K562 (cell line): ENCODE results near the gene SFXN5. TPM values are rescaled to one million over a fixed set of nuclear protein-coding genes. Genes with fewer than 3 reads are reported as not detected.

Source experiments
- ATAC-seq: fragments of 200-7000 bp; cut with Tn5 transposase; 3 replicates; pipeline ENCODE4 v1.9.1; 2020; ENCODE audit warnings: moderate library complexity
- BruUV-seq: library from RNA; stranded (reverse); fragments of 400-500 nt; replicated peaks from 2 replicates; lab custom pipeline; 2021; lab: Mats Ljungman, UMichigan
- CTCF ChIA-PET: fragments of 300-600 bp; formaldehyde crosslinking; extraction: SDS; loops from one replicate; lab custom pipeline; 2021; ENCODE audit warnings: low intra/inter-chr PET ratio; lab: Yijun Ruan, JAX
- POLR2A ChIA-PET: fragments of 300-600, 350-650 bp; sonication (Branson Sonifier 250); formaldehyde crosslinking; extraction: SDS; loops from one replicate; lab custom pipeline; 2021; ENCODE audit warnings: antibody characterized with exemption, inconsistent platforms; lab: Yijun Ruan, JAX
- DNase-seq, 4 experiments: peaks; one replicate each; pipeline versions ENCODE4 v3.0.0 to v3.0.0-alpha.2; 2011 to 2018; ENCODE audit warnings: low spot score in 3 of 4, mixed read lengths in 3 of 4; ENCODE audit errors: extremely low read depth in 1 of 4
- FAIRE-seq: peaks from 2 replicates; lab custom pipeline; 2011; peaks lifted over from hg19 to GRCh38; lab: Jason Lieb, UNC
- H2AFZ ChIP-seq: 2 replicates; pipeline ENCODE4 v1.6.0; 2011; ENCODE audit warnings: low read depth, low read length, control low read depth, inconsistent platforms
- H3K27ac ChIP-seq: fragments of 200-600 bp; 3 replicates; pipeline ENCODE4 v1.8.0; 2011; ENCODE audit warnings: low read depth, mild to moderate bottlenecking, control low read depth, inconsistent platforms, low read length, moderate library complexity, mixed read lengths; ENCODE audit errors: extremely low read depth
- H3K27me3 ChIP-seq, 2 experiments: fragments of 300-600 bp in 1 of 2; 2 replicates in 1 of 2; 3 replicates in 1 of 2; pipeline versions ENCODE4 v1.6.0 to v1.8.0; 2011; ENCODE audit warnings: inconsistent platforms in 2 of 2, low read length in 2 of 2, mild to moderate bottlenecking in 1 of 2, mixed read lengths in 1 of 2, moderate library complexity in 1 of 2; ENCODE audit not compliant: control insufficient read depth in 2 of 2, insufficient read depth in 2 of 2
- H3K36me3 ChIP-seq: fragments of 300-600 bp; 3 replicates; pipeline ENCODE4 v1.8.0; 2011; ENCODE audit warnings: mild to moderate bottlenecking, low read length, inconsistent platforms; ENCODE audit not compliant: control insufficient read depth, insufficient read depth
- H3K4me1 ChIP-seq, 2 experiments: fragments of 200-600 bp in 1 of 2; replicated peaks in 1 of 2; 2 replicates in 1 of 2; 3 replicates in 1 of 2; pipeline versions ENCODE4 v1.5.1 to v1.8.0; 2011; ENCODE audit warnings: inconsistent platforms in 2 of 2, low read length in 2 of 2, mild to moderate bottlenecking in 1 of 2, mixed read lengths in 1 of 2, moderate library complexity in 1 of 2; ENCODE audit not compliant: control insufficient read depth in 2 of 2, insufficient read depth in 2 of 2
- H3K4me2 ChIP-seq: 2 replicates; pipeline ENCODE4 v1.6.1; 2011; ENCODE audit warnings: low read length, control low read depth, inconsistent platforms, mixed read lengths; ENCODE audit not compliant: insufficient read depth
- H3K4me3 ChIP-seq: fragments of 200-600 bp; sonication (generic), shearing (Covaris generic); 2 replicates; pipeline ENCODE4 v1.5.1; 2016; ENCODE audit warnings: control low read depth, inconsistent platforms
- H3K79me2 ChIP-seq: fragments of 200-600 bp; 3 replicates; pipeline ENCODE4 v1.8.0; 2011; ENCODE audit warnings: low read length, inconsistent platforms; ENCODE audit not compliant: control insufficient read depth, insufficient read depth
- H3K9ac ChIP-seq, 2 experiments: 2 replicates each; pipeline versions ENCODE4 v1.6.0 to v1.6.1; 2011; ENCODE audit warnings: low read depth in 2 of 2, low read length in 2 of 2, control low read depth in 1 of 2, inconsistent platforms in 1 of 2, mild to moderate bottlenecking in 1 of 2, mixed read lengths in 1 of 2; ENCODE audit not compliant: insufficient read depth in 1 of 2
- H3K9me1 ChIP-seq: one replicate; pipeline ENCODE4 v1.6.0; 2011; ENCODE audit warnings: inconsistent platforms, mild to moderate bottlenecking, low read length, moderate library complexity; ENCODE audit not compliant: control insufficient read depth, insufficient read depth
- H3K9me3 ChIP-seq: replicated peaks from 2 replicates; pipeline ENCODE4 v1.5.1; 2011; ENCODE audit warnings: low read depth, low read length, inconsistent platforms; ENCODE audit not compliant: control insufficient read depth, insufficient read depth
- H4K20me1 ChIP-seq: replicated peaks from 2 replicates; pipeline ENCODE4 v1.6.1; 2011; ENCODE audit warnings: low read length, inconsistent platforms, mixed read lengths; ENCODE audit not compliant: control insufficient read depth, insufficient read depth
- DNMT1 ChIP-seq: fragments of 450-650 bp; IDR thresholded peaks from 2 replicates; pipeline ENCODE4 v1.6.1; 2016; ENCODE audit warnings: antibody characterized with exemption, mild to moderate bottlenecking
- EP300 ChIP-seq: IDR thresholded peaks from 2 replicates; pipeline ENCODE4 v1.6.1; 2012; ENCODE audit warnings: low read length, improper control_type of control experiment
- FOXK2 ChIP-seq, 2 experiments: fragments of 450-650 bp; IDR thresholded peaks in 1 of 2; conservative IDR thresholded peaks in 1 of 2; 2 replicates each; pipeline ENCODE4 v1.6.1; 2016; ENCODE audit warnings: low read depth in 2 of 2, mild to moderate bottlenecking in 1 of 2
- NUFIP1 ChIP-seq: fragments of 450-650 bp; IDR thresholded peaks from 2 replicates; pipeline ENCODE4 v1.6.1; 2018; ENCODE audit not compliant: partially characterized antibody
- PHF21A ChIP-seq: fragments of 450-650 bp; IDR thresholded peaks from 2 replicates; pipeline ENCODE4 v1.6.1; 2017; ENCODE audit warnings: low read depth, borderline replicate concordance
- SPI1 ChIP-seq: IDR thresholded peaks from 2 replicates; pipeline ENCODE4 v1.6.1; 2011; ENCODE audit warnings: low read depth, low read length, control low read depth, borderline replicate concordance
- WGBS: fragments of 100-300 bp; shearing (Covaris generic); methylation state at CpG from one replicate; pipeline ENCODE4 v1.1.6; 2016; ENCODE audit warnings: low coverage, mixed read lengths; ENCODE audit not compliant: insufficient coverage; ENCODE audit errors: missing lambda C conversion rate; 5-methylcytosine and 5-hydroxymethylcytosine counted together
- in situ Hi-C: fragments of 300-500 bp; cut with MboI; formaldehyde crosslinking; loops from 4 replicates; pipeline ENCODE4 v1.15.0; 2018; ENCODE audit warnings: inconsistent platforms, mixed read lengths
- intact Hi-C: fragments of 100-400 bp; cut with micrococcal nuclease; formaldehyde crosslinking; loops from 2 replicates; pipeline ENCODE4 v1.14.2; 2022
- polyA plus RNA-seq, 8 experiments: library from polyadenylated mRNA; depleted of rRNA in 4 of 8; stranded (reverse) in 5 of 8; unstranded in 3 of 8; fragments of >200 nt; fragmentation: Nextera tagmentation in 2 of 8; fragmentation: Illumina TruSeq in 1 of 8; extraction: Ambion mirVana in 2 of 8; extraction: Trizol in 1 of 8; gene quantifications; 2 replicates each; pipeline versions ENCODE4 v1.2.1 to v1.2.3, GENCODE V29; 2011 to 2014; ENCODE audit warnings: inconsistent platforms in 1 of 8, missing spikeins in 1 of 8
- total RNA-seq, 7 experiments: library from RNA; depleted of rRNA in 6 of 7; stranded (reverse); fragments of >200 nt in 6 of 7; fragmentation: Illumina TruSeq in 2 of 7; extraction: Trizol in 2 of 7; gene quantifications; 2 replicates each; pipeline versions ENCODE4 v1.2.1 to v1.2.3, GENCODE V29; 2011 to 2021; ENCODE audit warnings: low replicate concordance in 1 of 7
- TF ChIP-seq, protein P1 (sequence below), 2 experiments: IDR thresholded peaks; 2 replicates each; pipeline ENCODE4 v1.6.1; 2011; ENCODE audit warnings: borderline replicate concordance in 1 of 2, control low read depth in 1 of 2, low read depth in 1 of 2, low read length in 1 of 2, mild to moderate bottlenecking in 1 of 2, mixed read lengths in 1 of 2, moderate library complexity in 1 of 2; ENCODE audit not compliant: insufficient read depth in 1 of 2, insufficient read length in 1 of 2, poor library complexity in 1 of 2, severe bottlenecking in 1 of 2; ENCODE audit errors: extremely low read depth in 1 of 2
- TF ChIP-seq, protein P2 (sequence below), 2 experiments: fragments of 150-350 bp in 1 of 2; IDR thresholded peaks; 2 replicates each; pipeline ENCODE4 v1.6.1; 2012 to 2016; ENCODE audit warnings: low read depth in 2 of 2, low read length in 2 of 2, mild to moderate bottlenecking in 1 of 2, moderate library complexity in 1 of 2

SFXN5 gene
- total and polyA plus RNA-seq, 9 of the 15 experiments (the other 6 are each of a cell fraction or from before 2014, with no cell fraction given), result 8.3 to 22.6 (median 16.0) TPM

- no TSS peak for BruUV-seq
- Histone ChIP-seq H3K79me2 (no peaks in the 10 kb centered on the region), H3K9me1 (peaks cover 3% of the 10 kb centered on the region), H3K36me3 (no peaks in the 10 kb centered on the region), H2AFZ (no peak overlapping the region), H3K4me1 (peaks cover 0 to 5% of the 10 kb centered on the region in 2 experiments; a peak in 1 of 5 replicates), H3K4me3 (no peak overlapping the region), H4K20me1 (0 out of 2 replicates have a peak, but pooled peaks cover 3% of the 10 kb centered on the region), H3K27ac (no peak overlapping the region), H3K9ac (peak overlapping the region in 1 of 2 experiments; percentile 38; a peak in 1 of 4 replicates), H3K27me3 (no peaks in the 10 kb centered on the region), H3K9me3 (no peaks in the 10 kb centered on the region), H3K4me2 (no peak overlapping the region)
- no peak for ATAC-seq
- DNase-seq, result no peak
- intact Hi-C loops (no loop called here), in situ Hi-C loops (no loop called here)
- FAIRE-seq, result no peak
- 73% methylated on average over 4 of the region's 4 CpGs for WGBS
- CTCF ChIA-PET, result no interaction called here
- POLR2A ChIA-PET, result interaction anchor here (0.6 to 0.9 kb wide), 4 partner anchors 16 to 255 kb away, joined by 3 to 4 read pairs (median 3); no protein-coding TSS in a partner anchor
- no peak for TF ChIP-seq PHF21A
- TF ChIP-seq, protein P1, sequence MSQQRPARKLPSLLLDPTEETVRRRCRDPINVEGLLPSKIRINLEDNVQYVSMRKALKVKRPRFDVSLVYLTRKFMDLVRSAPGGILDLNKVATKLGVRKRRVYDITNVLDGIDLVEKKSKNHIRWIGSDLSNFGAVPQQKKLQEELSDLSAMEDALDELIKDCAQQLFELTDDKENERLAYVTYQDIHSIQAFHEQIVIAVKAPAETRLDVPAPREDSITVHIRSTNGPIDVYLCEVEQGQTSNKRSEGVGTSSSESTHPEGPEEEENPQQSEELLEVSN (IDR thresholded peaks at IDR 0.05; ENCODE audit: borderline replicate concordance in 1 of 2, extremely low read depth in 1 of 2, insufficient read depth in 1 of 2, insufficient read length in 1 of 2, low read depth in 1 of 2, low read length in 1 of 2, poor library complexity in 1 of 2, severe bottlenecking in 1 of 2), result no peak
These were observed 72.8 kb downstream of the SFXN5 start for GRCh38 chr2:72998724-72999123.

DNA sequence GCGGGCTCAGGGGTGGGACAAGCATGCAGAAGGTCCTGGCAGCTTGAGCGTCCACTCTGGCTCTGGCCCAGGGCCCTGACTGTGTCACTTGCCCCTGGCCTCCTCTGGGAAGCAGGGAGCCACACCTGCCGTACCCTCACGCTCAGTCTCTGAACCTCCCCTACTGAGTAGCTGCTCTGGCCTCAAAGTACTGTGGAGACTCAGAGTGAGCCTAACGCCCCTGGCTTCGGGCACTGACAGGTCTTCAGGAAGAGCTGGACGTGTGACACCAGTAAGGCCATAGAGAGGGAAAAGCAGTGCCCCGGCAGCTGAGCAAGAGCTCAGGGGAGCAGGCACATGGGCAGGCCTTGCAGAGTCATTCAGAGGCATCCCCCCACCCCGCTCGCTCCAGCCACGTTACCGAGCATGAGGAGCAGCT lies 73.3 kb downstream of the SFXN5 start:
- intact Hi-C loops (no loop called here), in situ Hi-C loops (no loop called here)
- CTCF ChIA-PET, result no interaction called here
- H3K9ac ChIP-seq, result peak overlapping the region in 1 of 2 experiments; percentile 38; a peak in 1 of 4 replicates
- no peak overlapping the region for H3K4me2 ChIP-seq
- ATAC-seq (no peak), FAIRE-seq (no peak), DNase-seq (no peak)
- no peak overlapping the region for H3K4me3 ChIP-seq
- H3K27ac ChIP-seq, result no peak overlapping the region
- H2AFZ ChIP-seq, result no peak overlapping the region
- peaks cover 3% of the 10 kb centered on the region for H3K9me1 ChIP-seq
- H3K79me2 ChIP-seq, result no peaks in the 10 kb centered on the region
- H3K9me3 ChIP-seq, result no peaks in the 10 kb centered on the region
- H3K36me3 ChIP-seq, result no peaks in the 10 kb centered on the region
- WGBS, result 80% methylated on average over 8 of the region's 12 CpGs
- BruUV-seq, result no TSS peak
- peaks cover 0 to 5% of the 10 kb centered on the region in 2 experiments; a peak in 1 of 5 replicates for H3K4me1 ChIP-seq
- 0 out of 2 replicates have a peak, but pooled peaks cover 3% of the 10 kb centered on the region for H4K20me1 ChIP-seq
- POLR2A ChIA-PET, result interaction anchor here (0.6 to 0.8 kb wide), 3 partner anchors 16 to 223 kb away, joined by 3 to 4 read pairs (median 3); no protein-coding TSS in a partner anchor
- no peaks in the 10 kb centered on the region for H3K27me3 ChIP-seq
- no peak for TF ChIP-seq EP300
- no peak for TF ChIP-seq NUFIP1
- TF ChIP-seq SPI1, result no peak
- TF ChIP-seq, protein P2, sequence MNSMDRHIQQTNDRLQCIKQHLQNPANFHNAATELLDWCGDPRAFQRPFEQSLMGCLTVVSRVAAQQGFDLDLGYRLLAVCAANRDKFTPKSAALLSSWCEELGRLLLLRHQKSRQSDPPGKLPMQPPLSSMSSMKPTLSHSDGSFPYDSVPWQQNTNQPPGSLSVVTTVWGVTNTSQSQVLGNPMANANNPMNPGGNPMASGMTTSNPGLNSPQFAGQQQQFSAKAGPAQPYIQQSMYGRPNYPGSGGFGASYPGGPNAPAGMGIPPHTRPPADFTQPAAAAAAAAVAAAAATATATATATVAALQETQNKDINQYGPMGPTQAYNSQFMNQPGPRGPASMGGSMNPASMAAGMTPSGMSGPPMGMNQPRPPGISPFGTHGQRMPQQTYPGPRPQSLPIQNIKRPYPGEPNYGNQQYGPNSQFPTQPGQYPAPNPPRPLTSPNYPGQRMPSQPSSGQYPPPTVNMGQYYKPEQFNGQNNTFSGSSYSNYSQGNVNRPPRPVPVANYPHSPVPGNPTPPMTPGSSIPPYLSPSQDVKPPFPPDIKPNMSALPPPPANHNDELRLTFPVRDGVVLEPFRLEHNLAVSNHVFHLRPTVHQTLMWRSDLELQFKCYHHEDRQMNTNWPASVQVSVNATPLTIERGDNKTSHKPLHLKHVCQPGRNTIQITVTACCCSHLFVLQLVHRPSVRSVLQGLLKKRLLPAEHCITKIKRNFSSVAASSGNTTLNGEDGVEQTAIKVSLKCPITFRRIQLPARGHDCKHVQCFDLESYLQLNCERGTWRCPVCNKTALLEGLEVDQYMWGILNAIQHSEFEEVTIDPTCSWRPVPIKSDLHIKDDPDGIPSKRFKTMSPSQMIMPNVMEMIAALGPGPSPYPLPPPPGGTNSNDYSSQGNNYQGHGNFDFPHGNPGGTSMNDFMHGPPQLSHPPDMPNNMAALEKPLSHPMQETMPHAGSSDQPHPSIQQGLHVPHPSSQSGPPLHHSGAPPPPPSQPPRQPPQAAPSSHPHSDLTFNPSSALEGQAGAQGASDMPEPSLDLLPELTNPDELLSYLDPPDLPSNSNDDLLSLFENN (IDR thresholded peaks at IDR 0.05; ENCODE audit: low read depth in 2 of 2, low read length in 2 of 2), result no peak
- TF ChIP-seq DNMT1, result no peak
- no peak for TF ChIP-seq FOXK2 (conservative IDR thresholded peaks at IDR 0.05 in 1 of 2, IDR thresholded peaks at IDR 0.05 in 1 of 2; ENCODE audit: low read depth in 2 of 2)
